H1 (cell line): ENCODE measurements around the gene ZDHHC24. TPM values are rescaled to one million over a fixed set of nuclear protein-coding genes. Genes with fewer than 3 reads are reported as not detected.

Experiments
- CTCF ChIA-PET: fragments of 300-600 bp; sonication (Branson Sonifier 250); formaldehyde crosslinking; loops from one replicate; lab custom pipeline; 2021; ENCODE audit not compliant: partially characterized antibody; lab: Charles Lee
- POLR2A ChIA-PET: fragments of 300-600 bp; sonication (Branson Sonifier 250); formaldehyde crosslinking; loops from one replicate; lab custom pipeline; 2021; ENCODE audit warnings: inconsistent platforms; ENCODE audit not compliant: partially characterized antibody; lab: Charles Lee
- DNase-seq, 2 experiments: peaks; one replicate each; pipeline versions ENCODE4 v3.0.0 to v3.0.0-alpha.2; 2010 to 2022; ENCODE audit warnings: low spot score in 2 of 2, low read depth in 1 of 2, mixed read lengths in 1 of 2
- FAIRE-seq: peaks from 2 replicates; lab custom pipeline; 2011; peaks lifted over from hg19 to GRCh38; lab: Jason Lieb, UNC
- H2AFZ ChIP-seq: 2 replicates; pipeline ENCODE4 v1.8.1; 2012; ENCODE audit warnings: low read length, inconsistent platforms
- H2AK5ac ChIP-seq: 2 replicates; pipeline ENCODE4 v1.6.1; 2013; ENCODE audit warnings: low read depth, low read length
- H2BK120ac ChIP-seq: replicated peaks from 2 replicates; pipeline ENCODE3; 2013; ENCODE audit warnings: low read depth, low read length, inconsistent platforms
- H2BK12ac ChIP-seq: 2 replicates; pipeline ENCODE4 v1.6.1; 2013; ENCODE audit warnings: low read depth, low read length
- H2BK15ac ChIP-seq: 2 replicates; pipeline ENCODE4 v1.6.1; 2013; ENCODE audit warnings: low read length
- H2BK20ac ChIP-seq: 2 replicates; pipeline ENCODE4 v1.6.1; 2013; ENCODE audit warnings: low read length
- H2BK5ac ChIP-seq: 2 replicates; pipeline ENCODE4 v1.6.1; 2013; ENCODE audit warnings: low read depth, low read length
- H3K14ac ChIP-seq: 2 replicates; pipeline ENCODE4 v1.6.1; 2013; ENCODE audit warnings: inconsistent platforms; ENCODE audit not compliant: insufficient read length
- H3K18ac ChIP-seq: 2 replicates; pipeline ENCODE4 v1.6.1; 2013; ENCODE audit warnings: low read length; ENCODE audit errors: extremely low read depth
- H3K23ac ChIP-seq: 2 replicates; pipeline ENCODE4 v1.6.1; 2013; ENCODE audit warnings: inconsistent platforms; ENCODE audit not compliant: insufficient read length
- H3K23me2 ChIP-seq: 2 replicates; pipeline ENCODE4 v1.6.1; 2013; ENCODE audit warnings: low read depth, low read length
- H3K27ac ChIP-seq: 2 replicates; pipeline ENCODE4 v1.6.1; 2011; ENCODE audit warnings: low read depth, low read length, inconsistent platforms
- H3K27me3 ChIP-seq, 4 experiments: replicated peaks in 1 of 4; 1 replicate in 1 of 4; 2 replicates in 3 of 4; pipeline versions ENCODE4 v1.6.1 to v1.8.1; 2011 to 2013; ENCODE audit warnings: low read length in 3 of 4, mild to moderate bottlenecking in 3 of 4, inconsistent platforms in 2 of 4, mixed read lengths in 2 of 4, moderate library complexity in 1 of 4; ENCODE audit not compliant: control insufficient read depth in 3 of 4, insufficient read depth in 3 of 4; ENCODE audit errors: extremely low read depth in 1 of 4
- H3K36me3 ChIP-seq, 4 experiments: 2 replicates each; pipeline versions ENCODE4 v1.6.1 to v1.8.1; 2011 to 2013; ENCODE audit warnings: mild to moderate bottlenecking in 4 of 4, low read length in 3 of 4, moderate library complexity in 2 of 4, control low read depth in 1 of 4, inconsistent platforms in 1 of 4; ENCODE audit not compliant: insufficient read depth in 4 of 4, control insufficient read depth in 2 of 4
- H3K4ac ChIP-seq: replicated peaks from 2 replicates; pipeline ENCODE3; 2013; ENCODE audit warnings: low read length, low read depth, mixed read lengths, inconsistent platforms; ENCODE audit not compliant: insufficient read length
- H3K4me1 ChIP-seq, 4 experiments: replicated peaks in 1 of 4; 1 replicate in 1 of 4; 2 replicates in 3 of 4; pipeline versions ENCODE4 v1.6.1 to v1.8.1; 2011 to 2013; ENCODE audit warnings: low read length in 3 of 4, inconsistent platforms in 2 of 4, mixed read lengths in 1 of 4; ENCODE audit not compliant: insufficient read depth in 4 of 4, control insufficient read depth in 3 of 4
- H3K4me2 ChIP-seq, 2 experiments: 2 replicates each; pipeline versions ENCODE4 v1.6.1 to v1.8.1; 2011 to 2013; ENCODE audit warnings: low read depth in 2 of 2, low read length in 2 of 2, control low read depth in 1 of 2, inconsistent platforms in 1 of 2, mild to moderate bottlenecking in 1 of 2; ENCODE audit not compliant: insufficient read depth in 1 of 2
- H3K4me3 ChIP-seq, 4 experiments: fragments of 200-600, 300-600 bp in 1 of 4; sonication (generic), shearing (Covaris generic), sonication (Bioruptor Twin) in 1 of 4; 2 replicates each; pipeline versions ENCODE4 v1.5.1 to v1.8.1; 2011 to 2016; ENCODE audit warnings: low read length in 4 of 4, low read depth in 3 of 4, control low read depth in 2 of 4, inconsistent platforms in 2 of 4, mild to moderate bottlenecking in 2 of 4, mixed read lengths in 1 of 4, moderate library complexity in 1 of 4; ENCODE audit not compliant: insufficient read depth in 2 of 4; ENCODE audit errors: extremely low read depth in 1 of 4
- H3K56ac ChIP-seq: replicated peaks from 2 replicates; pipeline ENCODE3; 2013; ENCODE audit warnings: low read depth, mild to moderate bottlenecking, mixed read lengths, low read length, inconsistent platforms; ENCODE audit not compliant: insufficient read length
- H3K79me1 ChIP-seq: 2 replicates; pipeline ENCODE4 v1.6.1; 2013; ENCODE audit warnings: low read depth, low read length, control low read depth
- H3K79me2 ChIP-seq, 2 experiments: 2 replicates each; pipeline versions ENCODE4 v1.6.1 to v1.8.1; 2012 to 2013; ENCODE audit warnings: low read length in 2 of 2, mild to moderate bottlenecking in 2 of 2, inconsistent platforms in 1 of 2; ENCODE audit not compliant: insufficient read depth in 2 of 2, control insufficient read depth in 1 of 2
- H3K9ac ChIP-seq, 4 experiments: replicated peaks in 1 of 4; 1 replicate in 1 of 4; 2 replicates in 3 of 4; pipeline versions ENCODE4 v1.6.1 to v1.8.1; 2011 to 2013; ENCODE audit warnings: low read depth in 3 of 4, low read length in 3 of 4, control low read depth in 2 of 4, mild to moderate bottlenecking in 2 of 4, moderate library complexity in 2 of 4, inconsistent platforms in 1 of 4; ENCODE audit errors: extremely low read depth in 1 of 4
- H3K9me3 ChIP-seq, 2 experiments: 2 replicates each; pipeline versions ENCODE4 v1.6.1 to v1.8.1; 2012 to 2013; ENCODE audit warnings: mild to moderate bottlenecking in 2 of 2, moderate library complexity in 2 of 2, control low read depth in 1 of 2, inconsistent platforms in 1 of 2, low read depth in 1 of 2, low read length in 1 of 2, mixed read lengths in 1 of 2; ENCODE audit not compliant: insufficient read depth in 2 of 2
- H4K20me1 ChIP-seq, 2 experiments: replicated peaks in 1 of 2; 2 replicates each; pipeline versions ENCODE3 to v1.8.1; 2011 to 2013; ENCODE audit warnings: inconsistent platforms in 2 of 2, low read length in 2 of 2, mild to moderate bottlenecking in 1 of 2; ENCODE audit not compliant: insufficient read depth in 2 of 2, control insufficient read depth in 1 of 2
- H4K5ac ChIP-seq: 2 replicates; pipeline ENCODE4 v1.6.1; 2013; ENCODE audit warnings: low read length, low read depth, mixed read lengths, inconsistent platforms; ENCODE audit not compliant: insufficient read length
- H4K8ac ChIP-seq: 2 replicates; pipeline ENCODE4 v1.8.0; 2013; ENCODE audit warnings: mild to moderate bottlenecking, moderate library complexity, low read length, inconsistent platforms; ENCODE audit not compliant: insufficient read depth; ENCODE audit errors: extremely low read depth
- H4K91ac ChIP-seq: replicated peaks from 2 replicates; pipeline ENCODE3; 2013; ENCODE audit warnings: low read length, mixed read lengths, inconsistent platforms; ENCODE audit not compliant: insufficient read length
- ASH2L ChIP-seq: fragments of 200-600, 300-600 bp; sonication (generic); IDR thresholded peaks from one replicate; pipeline ENCODE4 v1.7.1; 2017; ENCODE audit warnings: low read length
- CTBP2 ChIP-seq: IDR thresholded peaks from 2 replicates; pipeline ENCODE4 v1.7.0; 2011; ENCODE audit warnings: borderline replicate concordance, mild to moderate bottlenecking, moderate library complexity, mixed read lengths, low read length; ENCODE audit not compliant: insufficient read depth, insufficient read length
- EP300 ChIP-seq, 2 experiments: IDR thresholded peaks; 1 replicate in 1 of 2; 2 replicates in 1 of 2; pipeline ENCODE4 v1.6.1; 2011 to 2012; ENCODE audit warnings: low read depth in 2 of 2, low read length in 2 of 2, mild to moderate bottlenecking in 2 of 2, borderline replicate concordance in 1 of 2, inconsistent platforms in 1 of 2, moderate library complexity in 1 of 2
- EZH2 ChIP-seq: fragments of 200-600 bp; sonication (generic); IDR thresholded peaks from 2 replicates; pipeline ENCODE4 v1.7.1; 2012; ENCODE audit warnings: low read depth, mild to moderate bottlenecking, moderate library complexity, low read length, inconsistent platforms; ENCODE audit not compliant: severe bottlenecking
- FOSL1 ChIP-seq: IDR thresholded peaks from 2 replicates; pipeline ENCODE4 v1.6.1; 2011; ENCODE audit warnings: mild to moderate bottlenecking, low read depth, low read length, moderate library complexity; ENCODE audit not compliant: insufficient read depth
- GTF2F1 ChIP-seq: IDR thresholded peaks from 2 replicates; pipeline ENCODE4 v1.6.1; 2012; ENCODE audit warnings: low read depth, low read length, improper control_type of control experiment, borderline replicate concordance
- PHF8 ChIP-seq: fragments of 200-600 bp; sonication (generic); conservative IDR thresholded peaks from 2 replicates; pipeline ENCODE4 v1.7.1; 2012; ENCODE audit warnings: low read depth, mild to moderate bottlenecking, inconsistent platforms, low read length, moderate library complexity
- SRF ChIP-seq: IDR thresholded peaks from 2 replicates; pipeline ENCODE4 v1.6.1; 2011; ENCODE audit warnings: mild to moderate bottlenecking, low read depth, low read length, moderate library complexity
- TCF12 ChIP-seq: IDR thresholded peaks from 2 replicates; pipeline ENCODE4 v1.6.1; 2011; ENCODE audit warnings: low read depth, mild to moderate bottlenecking, low read length
- WGBS, 2 experiments: shearing (Covaris generic) in 1 of 2; methylation state at CpG; one replicate each; pipeline versions ENCODE4 v1.1.6 to v1.1.7; 2013 to 2015; ENCODE audit warnings: low lambda C conversion rate in 2 of 2, mixed read lengths in 2 of 2, inconsistent platforms in 1 of 2, low coverage in 1 of 2, missing lambda C conversion rate in 1 of 2; ENCODE audit not compliant: insufficient replicate concordance in 2 of 2, insufficient coverage in 1 of 2, insufficient read length in 1 of 2; ENCODE audit errors: extremely low coverage in 1 of 2, missing lambda C conversion rate in 1 of 2; 5-methylcytosine and 5-hydroxymethylcytosine counted together
- polyA plus RNA-seq, 7 experiments: library from polyadenylated mRNA; depleted of rRNA in 3 of 7; stranded (reverse) in 5 of 7; unstranded in 2 of 7; fragments of >200 nt in 5 of 7; fragments of 200-250 nt in 2 of 7; gene quantifications; 1 replicate in 5 of 7; 2 replicates in 1 of 7; 4 replicates in 1 of 7; pipeline versions ENCODE4 v1.2.1 to v1.2.3, GENCODE V29; 2011 to 2013; ENCODE audit warnings: missing spikeins in 2 of 7, mixed read lengths in 2 of 7
- total RNA-seq: library from RNA; stranded (reverse); fragmentation: NEBNext Ultra II Directional; extraction: Animal tissue kit (Norgen Biotek cat#: 25700); gene quantifications from 2 replicates; pipeline ENCODE4 v1.2.1, GENCODE V29; 2021
- TF ChIP-seq, protein P1 (sequence below): IDR thresholded peaks from 2 replicates; pipeline ENCODE4 v1.6.1; 2011; ENCODE audit warnings: low read depth, mild to moderate bottlenecking, low read length; ENCODE audit not compliant: insufficient read depth

Gene ZDHHC24
- total and polyA plus RNA-seq, 2 of the 8 experiments (the other 6 are each of a cell fraction or from before 2014, with no cell fraction given) = 8.4 to 9.7 TPM

- peak overlapping the region; percentile 21; the same call in 1 of the 2 replicates for H2BK5ac ChIP-seq
- no peak overlapping the region for H3K18ac ChIP-seq
- CTCF ChIA-PET = interaction anchor here (1.1 kb wide), 1 partner anchor 16 kb away, joined by 4 read pairs; no protein-coding TSS in a partner anchor
- H4K5ac ChIP-seq = no peak overlapping the region
- no peaks in the 10 kb centered on the region for H3K9me3 ChIP-seq
- POLR2A ChIA-PET = interaction anchor here (0.7 to 7.1 kb wide), 7 partner anchors 9 to 108 kb away, joined by 3 to 30 read pairs (median 4); partner anchors contain the start of genes ACTN3 and ZDHHC24
- FAIRE-seq (no peak), DNase-seq (no peak)
- no peaks in the 10 kb centered on the region for H3K23me2 ChIP-seq
- WGBS, 2 experiments = 86% methylated on average over 11 of the region's 11 CpGs; no CpG with 5 or more reads in 1 of the 2 experiments
- no peak overlapping the region for H2BK12ac ChIP-seq
- H3K27me3 ChIP-seq = no peaks in the 10 kb centered on the region
- H4K91ac ChIP-seq = no peak overlapping the region
- H3K9ac ChIP-seq = no peak overlapping the region
- no peaks in the 10 kb centered on the region for H4K20me1 ChIP-seq
- H2AFZ ChIP-seq = no peak overlapping the region
- H3K4me1 ChIP-seq = peaks cover 0 to 2% (median 0%) of the 10 kb centered on the region in 4 experiments; a peak in 1 of 7 replicates
- H4K8ac ChIP-seq = no peak overlapping the region
- H3K79me2 ChIP-seq = no peaks in the 10 kb centered on the region
- H2BK15ac ChIP-seq = no peak overlapping the region
- no peak overlapping the region for H3K4ac ChIP-seq
- H3K23ac ChIP-seq = no peak overlapping the region
- no peak overlapping the region for H3K27ac ChIP-seq
- H2BK20ac ChIP-seq = no peak overlapping the region
- H3K4me3 ChIP-seq = no peak overlapping the region
- H3K79me1 ChIP-seq = peaks cover 2% of the 10 kb centered on the region; the same call in 1 of the 2 replicates
- no peak overlapping the region for H3K14ac ChIP-seq
- TF ChIP-seq ASH2L (no peak), TCF12 (no peak), EZH2 (no peak), SRF (no peak), EP300 (IDR thresholded peaks at IDR 0.05; ENCODE audit: borderline replicate concordance in 1 of 2, low read depth in 2 of 2, low read length in 2 of 2) (no peak), PHF8 (no peak), GTF2F1 (no peak), FOSL1 (no peak), CTBP2 (no peak)
- TF ChIP-seq, protein P1, sequence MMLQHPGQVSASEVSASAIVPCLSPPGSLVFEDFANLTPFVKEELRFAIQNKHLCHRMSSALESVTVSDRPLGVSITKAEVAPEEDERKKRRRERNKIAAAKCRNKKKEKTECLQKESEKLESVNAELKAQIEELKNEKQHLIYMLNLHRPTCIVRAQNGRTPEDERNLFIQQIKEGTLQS = no peak
- TF ChIP-seq, all 59 proteins: peak for 0
- peaks cover 0 to 3% (median under 1%) of the 10 kb centered on the region in 4 experiments; a peak in 3 of 8 replicates for H3K36me3 ChIP-seq
- H2BK120ac ChIP-seq = no peak overlapping the region
- H2AK5ac ChIP-seq = no peak overlapping the region
- H3K56ac ChIP-seq = no peak overlapping the region
- H3K4me2 ChIP-seq = no peak overlapping the region
These were observed 14.0 kb downstream of the ZDHHC24 start for GRCh38 chr11:66531841-66532240.
